HG03135 (cell line): ENCODE results near the gene PLET1.
A peak's percentile ranks its signal among the peaks of the same experiment; 100 is the strongest.

Source experiments
- ATAC-seq: cut with Tn5 transposase; IDR thresholded peaks from one replicate; pipeline ENCODE4 v1.9.1; 2021; ENCODE audit warnings: mild to moderate bottlenecking, moderate library complexity; ENCODE audit not compliant: unreplicated experiment

The PLET1 gene

GRCh38 chr11:112260490-112260889 is at the start of gene PLET1:
TSS of gene PLET1 (minus strand) at chr11:112260860. CDS start at chr11:112260589, 271 bp downstream.
- ATAC-seq: no peak

- ATAC-seq: no peak
Observed at GRCh38 chr11:112310419-112310818, 49.8 kb upstream of the PLET1 start.

- no peak for ATAC-seq
Observed at GRCh38 chr11:112308651-112309050, 48.0 kb upstream of the PLET1 start.

- no peak for ATAC-seq
Observed at GRCh38 chr11:112307616-112308015, 47.0 kb upstream of the PLET1 start.

GRCh38 chr11:112306230-112306629 is 45.6 kb upstream of the PLET1 start:
- ATAC-seq: no peak

GRCh38 chr11:112304914-112305313 is 44.3 kb upstream of the PLET1 start:
- no peak for ATAC-seq

- no peak for ATAC-seq
Observed at GRCh38 chr11:112303616-112304015, 43.0 kb upstream of the PLET1 start.

GRCh38 chr11:112302226-112302868 is 41.7 kb upstream of the PLET1 start:
- no peak for ATAC-seq

- no peak for ATAC-seq
Observed at GRCh38 chr11:112300094-112300786, 39.6 kb upstream of the PLET1 start.

- no peak for ATAC-seq
Observed at GRCh38 chr11:112298535-112298934, 37.9 kb upstream of the PLET1 start.

GRCh38 chr11:112297248-112297866 is 36.7 kb upstream of the PLET1 start:
- no peak for ATAC-seq

GRCh38 chr11:112296044-112296443 is 35.4 kb upstream of the PLET1 start:
- no peak for ATAC-seq

GRCh38 chr11:112294688-112295340 is 34.2 kb upstream of the PLET1 start:
- no peak for ATAC-seq

- no peak for ATAC-seq
Observed at GRCh38 chr11:112293614-112294013, 33.0 kb upstream of the PLET1 start.

- ATAC-seq: no peak
Observed at GRCh38 chr11:112292785-112293407, 32.2 kb upstream of the PLET1 start.

- no peak for ATAC-seq
Observed at GRCh38 chr11:112292188-112292587, 31.5 kb upstream of the PLET1 start.

- no peak for ATAC-seq
Observed at GRCh38 chr11:112291191-112291590, 30.5 kb upstream of the PLET1 start.

GRCh38 chr11:112290493-112290850 is 29.8 kb upstream of the PLET1 start:
- no peak for ATAC-seq

- ATAC-seq: peak; percentile 95
Observed at GRCh38 chr11:112289588-112290492, 29.2 kb upstream of the PLET1 start.

- ATAC-seq: no peak
Observed at GRCh38 chr11:112288021-112288420, 27.4 kb upstream of the PLET1 start.
